ENCODE measurements around the gene TBRG4. TPM values are rescaled to one million over a fixed set of nuclear protein-coding genes. Genes with fewer than 3 reads are reported as not detected.

Gene TBRG4
- total and polyA plus RNA-seq, 4 donors = 14.4 to 41.8 (median 38.2) TPM

- ATAC-seq (ENCODE audit: low FRiP score) (no peak), DNase-seq (no peak)
- WGBS, 2 donors = 32 to 41% methylated on average over 6 of the region's 6 CpGs
- Histone ChIP-seq H3K36me3 (ENCODE audit: control insufficient read depth in 1 of 2, insufficient read depth in 2 of 2, low read length in 1 of 2) (no peaks in the 10 kb centered on the region), H3K4me3 (ENCODE audit: low read length in 2 of 2) (no peak overlapping the region), H3K27ac (ENCODE audit: low read depth in 1 of 2, low read length in 2 of 2) (no peak overlapping the region), H3K27me3 (ENCODE audit: control insufficient read depth in 1 of 2, insufficient read depth in 2 of 2, low read length in 1 of 2) (no peaks in the 10 kb centered on the region), H3K9me3 (ENCODE audit: control insufficient read depth, low read length) (no peaks in the 10 kb centered on the region), H3K4me1 (ENCODE audit: control insufficient read depth in 1 of 2, insufficient read depth in 2 of 2, low read length in 2 of 2) (no peaks in the 10 kb centered on the region)
- intact Hi-C loops (cut with DNase I) = no loop called here
Observed at GRCh38 chr7:45126920-45127319, 15.4 kb upstream of the TBRG4 start.

- H3K27me3 ChIP-seq (ENCODE audit: control insufficient read depth in 1 of 2, insufficient read depth in 2 of 2, low read length in 1 of 2) = no peaks in the 10 kb centered on the region
- intact Hi-C loops (cut with DNase I) = no loop called here
- H3K9me3 ChIP-seq (ENCODE audit: control insufficient read depth, low read length) = no peaks in the 10 kb centered on the region
- no peak overlapping the region for H3K4me3 ChIP-seq (ENCODE audit: low read length in 2 of 2)
- ATAC-seq (ENCODE audit: low FRiP score) (no peak), DNase-seq (peak in 1 of 2 donors; percentile 69)
- H3K4me1 ChIP-seq (ENCODE audit: control insufficient read depth in 1 of 2, insufficient read depth in 2 of 2, low read length in 2 of 2) = no peaks in the 10 kb centered on the region
- H3K27ac ChIP-seq (ENCODE audit: low read depth in 1 of 2, low read length in 2 of 2) = no peak overlapping the region
- WGBS, 2 donors = 72 to 85% methylated on average over 6 of the region's 6 CpGs
- no peaks in the 10 kb centered on the region for H3K36me3 ChIP-seq (ENCODE audit: control insufficient read depth in 1 of 2, insufficient read depth in 2 of 2, low read length in 1 of 2)
Observed at GRCh38 chr7:45126201-45126600, 14.7 kb upstream of the TBRG4 start.

- Histone ChIP-seq H3K4me3 (ENCODE audit: low read length in 2 of 2) (no peak overlapping the region), H3K4me1 (ENCODE audit: control insufficient read depth in 1 of 2, insufficient read depth in 2 of 2, low read length in 2 of 2) (no peaks in the 10 kb centered on the region), H3K27me3 (ENCODE audit: control insufficient read depth in 1 of 2, insufficient read depth in 2 of 2, low read length in 1 of 2) (no peaks in the 10 kb centered on the region), H3K27ac (ENCODE audit: low read depth in 1 of 2, low read length in 2 of 2) (no peak overlapping the region), H3K36me3 (ENCODE audit: control insufficient read depth in 1 of 2, insufficient read depth in 2 of 2, low read length in 1 of 2) (no peaks in the 10 kb centered on the region), H3K9me3 (ENCODE audit: control insufficient read depth, low read length) (no peaks in the 10 kb centered on the region)
- intact Hi-C loops (cut with DNase I) = no loop called here
- WGBS, 2 donors = 92 to 95% methylated on average over 11 of the region's 11 CpGs
- ATAC-seq (ENCODE audit: low FRiP score) (no peak), DNase-seq (no peak)
Observed at GRCh38 chr7:45125193-45125904, 13.9 kb upstream of the TBRG4 start.

- intact Hi-C loops (cut with DNase I) = no loop called here
- no peak overlapping the region for H3K4me3 ChIP-seq (ENCODE audit: low read length in 2 of 2)
- no peak overlapping the region for H3K27ac ChIP-seq (ENCODE audit: low read depth in 1 of 2, low read length in 2 of 2)
- no peaks in the 10 kb centered on the region for H3K36me3 ChIP-seq (ENCODE audit: control insufficient read depth in 1 of 2, insufficient read depth in 2 of 2, low read length in 1 of 2)
- DNase-seq = peak in 1 of 2 donors; percentile 64
- no peak for ATAC-seq (ENCODE audit: low FRiP score)
- whole genome bisulfite sequencing, 2 donors = 71 to 80% methylated on average over 12 of the region's 12 CpGs
- H3K27me3 ChIP-seq (ENCODE audit: control insufficient read depth in 1 of 2, insufficient read depth in 2 of 2, low read length in 1 of 2) = no peaks in the 10 kb centered on the region
- no peaks in the 10 kb centered on the region for H3K4me1 ChIP-seq (ENCODE audit: control insufficient read depth in 1 of 2, insufficient read depth in 2 of 2, low read length in 2 of 2)
- H3K9me3 ChIP-seq (ENCODE audit: control insufficient read depth, low read length) = no peaks in the 10 kb centered on the region
Observed at GRCh38 chr7:45123913-45124710, 12.6 kb upstream of the TBRG4 start.

GRCh38 chr7:45122975-45123860 is 11.7 kb upstream of the TBRG4 start:
- ATAC-seq (ENCODE audit: low FRiP score) (no peak), DNase-seq (peak in 1 of 2 donors; percentile 59)
- intact Hi-C loops (cut with DNase I) = no loop called here
- Histone ChIP-seq H3K36me3 (ENCODE audit: control insufficient read depth in 1 of 2, insufficient read depth in 2 of 2, low read length in 1 of 2) (no peaks in the 10 kb centered on the region), H3K4me3 (ENCODE audit: low read length in 2 of 2) (no peak overlapping the region), H3K27ac (ENCODE audit: low read depth in 1 of 2, low read length in 2 of 2) (no peak overlapping the region), H3K9me3 (ENCODE audit: control insufficient read depth, low read length) (no peaks in the 10 kb centered on the region), H3K4me1 (ENCODE audit: control insufficient read depth in 1 of 2, insufficient read depth in 2 of 2, low read length in 2 of 2) (no peaks in the 10 kb centered on the region), H3K27me3 (ENCODE audit: control insufficient read depth in 1 of 2, insufficient read depth in 2 of 2, low read length in 1 of 2) (no peaks in the 10 kb centered on the region)
- 81 to 89% methylated on average over 16 of the region's 16 CpGs for WGBS, 2 donors

GRCh38 chr7:45119550-45119949 is 8.1 kb upstream of the TBRG4 start:
- intact Hi-C loops (cut with DNase I) = loop anchor here in 1 of 2 donors (10.0 kb wide), 1 partner anchor 135 kb away; no protein-coding TSS in a partner anchor
- ATAC-seq (ENCODE audit: low FRiP score) = no peak

GRCh38 chr7:45118889-45119331 is 7.4 kb upstream of the TBRG4 start:
- WGBS, 2 donors = 94 to 97% methylated on average over 3 of the region's 3 CpGs
- ATAC-seq (ENCODE audit: low FRiP score) = no peak
- intact Hi-C loops (cut with DNase I) = loop anchor here in 1 of 2 donors (10.0 kb wide), 1 partner anchor 134 kb away; no protein-coding TSS in a partner anchor

More at GRCh38 chr7:45119550-45119949, 8.1 kb upstream of the TBRG4 start:
- WGBS, 2 donors = 68 to 78% methylated on average over 3 of the region's 3 CpGs
- no peak for DNase-seq
- Histone ChIP-seq H3K27me3 (ENCODE audit: control insufficient read depth in 1 of 2, insufficient read depth in 2 of 2, low read length in 1 of 2) (no peaks in the 10 kb centered on the region), H3K27ac (ENCODE audit: low read depth in 1 of 2, low read length in 2 of 2) (no peak overlapping the region), H3K36me3 (ENCODE audit: control insufficient read depth in 1 of 2, insufficient read depth in 2 of 2, low read length in 1 of 2) (no peaks in the 10 kb centered on the region), H3K9me3 (ENCODE audit: control insufficient read depth, low read length) (no peaks in the 10 kb centered on the region), H3K4me1 (ENCODE audit: control insufficient read depth in 1 of 2, insufficient read depth in 2 of 2, low read length in 2 of 2) (no peaks in the 10 kb centered on the region), H3K4me3 (ENCODE audit: low read length in 2 of 2) (no peak overlapping the region)

GRCh38 chr7:45118292-45118691 is 6.8 kb upstream of the TBRG4 start:
- Histone ChIP-seq H3K36me3 (ENCODE audit: control insufficient read depth in 1 of 2, insufficient read depth in 2 of 2, low read length in 1 of 2) (no peaks in the 10 kb centered on the region), H3K4me1 (ENCODE audit: control insufficient read depth in 1 of 2, insufficient read depth in 2 of 2, low read length in 2 of 2) (no peaks in the 10 kb centered on the region), H3K9me3 (ENCODE audit: control insufficient read depth, low read length) (no peaks in the 10 kb centered on the region), H3K27ac (ENCODE audit: low read depth in 1 of 2, low read length in 2 of 2) (no peak overlapping the region), H3K27me3 (ENCODE audit: control insufficient read depth in 1 of 2, insufficient read depth in 2 of 2, low read length in 1 of 2) (no peaks in the 10 kb centered on the region), H3K4me3 (ENCODE audit: low read length in 2 of 2) (no peak overlapping the region)
- no peak for ATAC-seq (ENCODE audit: low FRiP score)
- intact Hi-C loops (cut with DNase I) = loop anchor here in 1 of 2 donors (10.0 kb wide), 1 partner anchor 133 kb away; no protein-coding TSS in a partner anchor
- no peak for DNase-seq
- 85 to 88% methylated on average over 4 of the region's 4 CpGs for WGBS, 2 donors

More at GRCh38 chr7:45118889-45119331, 7.4 kb upstream of the TBRG4 start:
- Histone ChIP-seq H3K4me3 (ENCODE audit: low read length in 2 of 2) (no peak overlapping the region), H3K4me1 (ENCODE audit: control insufficient read depth in 1 of 2, insufficient read depth in 2 of 2, low read length in 2 of 2) (no peaks in the 10 kb centered on the region), H3K9me3 (ENCODE audit: control insufficient read depth, low read length) (no peaks in the 10 kb centered on the region), H3K27me3 (ENCODE audit: control insufficient read depth in 1 of 2, insufficient read depth in 2 of 2, low read length in 1 of 2) (no peaks in the 10 kb centered on the region), H3K36me3 (ENCODE audit: control insufficient read depth in 1 of 2, insufficient read depth in 2 of 2, low read length in 1 of 2) (no peaks in the 10 kb centered on the region), H3K27ac (ENCODE audit: low read depth in 1 of 2, low read length in 2 of 2) (no peak overlapping the region)
- peak in 1 of 2 donors; percentile 59 for DNase-seq

All from aorta (tissue), 5 donors.